GM23338 (cell line): ENCODE measurements around the gene HLA-DOA. TPM values are rescaled to one million over a fixed set of nuclear protein-coding genes. Genes with fewer than 3 reads are reported as not detected.

Experiments used
- ATAC-seq: fragments of 200-7000 bp; cut with Tn5 transposase; 3 replicates; pipeline ENCODE4 v1.9.1; 2020
- DNase-seq: peaks from one replicate; pipeline ENCODE4 v3.0.0-alpha.2; 2015; ENCODE audit warnings: low spot score
- H2AFZ ChIP-seq: fragments of 200-600 bp; sonication (generic); 2 replicates; pipeline ENCODE4 v1.8.0; 2016; ENCODE audit warnings: antibody characterized with exemption, mild to moderate bottlenecking, moderate library complexity
- H3F3A ChIP-seq: fragments of 200-600 bp; sonication (generic); replicated peaks from 2 replicates; pipeline ENCODE4 v1.8.0; 2017; ENCODE audit warnings: antibody characterized with exemption, mixed run types, low read depth
- H3K27ac ChIP-seq: fragments of 200-600 bp; sonication (generic); 2 replicates; pipeline ENCODE4 v1.6.1; 2016; ENCODE audit warnings: low read depth
- H3K27me3 ChIP-seq: fragments of 200-600 bp; sonication (generic); 2 replicates; pipeline ENCODE4 v1.8.0; 2016; ENCODE audit warnings: mild to moderate bottlenecking, mixed run types, moderate library complexity; ENCODE audit not compliant: insufficient read depth
- H3K36me3 ChIP-seq: fragments of 200-600 bp; sonication (generic); 2 replicates; pipeline ENCODE4 v1.8.0; 2016; ENCODE audit warnings: mild to moderate bottlenecking; ENCODE audit not compliant: insufficient read depth
- H3K4me1 ChIP-seq: fragments of 200-600 bp; sonication (generic); 2 replicates; pipeline ENCODE4 v1.8.0; 2016; ENCODE audit warnings: mild to moderate bottlenecking, moderate library complexity; ENCODE audit not compliant: insufficient read depth
- H3K4me2 ChIP-seq: fragments of 200-600 bp; sonication (generic); 2 replicates; pipeline ENCODE4 v1.7.1; 2017; ENCODE audit warnings: mixed run types
- H3K4me3 ChIP-seq: fragments of 200-600 bp; sonication (generic); 2 replicates; pipeline ENCODE4 v1.6.1; 2016; ENCODE audit warnings: mixed run types
- H3K79me2 ChIP-seq: fragments of 200-600 bp; sonication (generic); replicated peaks from 2 replicates; pipeline ENCODE4 v1.8.0; 2017; ENCODE audit warnings: mild to moderate bottlenecking; ENCODE audit not compliant: insufficient read depth
- H3K9me2 ChIP-seq: fragments of 200-600 bp; sonication (generic); 2 replicates; pipeline ENCODE4 v1.8.0; 2017; ENCODE audit not compliant: insufficient read depth
- H4K20me1 ChIP-seq: fragments of 200-600 bp; sonication (generic); replicated peaks from 2 replicates; pipeline ENCODE4 v1.8.0; 2017; ENCODE audit warnings: mild to moderate bottlenecking; ENCODE audit not compliant: insufficient read depth
- H3K27ac Mint-ChIP-seq: 2 replicates; pipeline ENCODE4 v1.8.0; 2020; ENCODE audit warnings: inconsistent platforms, mild to moderate bottlenecking, moderate library complexity, mixed read lengths
- H3K27me3 Mint-ChIP-seq: 3 replicates; pipeline ENCODE4 v1.8.0; 2022; ENCODE audit warnings: low read depth, mild to moderate bottlenecking, moderate library complexity, mixed read lengths, inconsistent platforms; ENCODE audit not compliant: insufficient read depth, poor library complexity
- H3K36me3 Mint-ChIP-seq: 3 replicates; pipeline ENCODE4 v1.8.0; 2021; ENCODE audit warnings: low read depth, mild to moderate bottlenecking, inconsistent platforms, moderate library complexity, mixed read lengths
- H3K4me1 Mint-ChIP-seq: 3 replicates; pipeline ENCODE4 v1.8.0; 2020; ENCODE audit warnings: mild to moderate bottlenecking, inconsistent platforms, mixed read lengths
- H3K4me3 Mint-ChIP-seq: 3 replicates; pipeline ENCODE4 v1.8.0; 2021; ENCODE audit warnings: moderate library complexity, mild to moderate bottlenecking, inconsistent platforms, mixed read lengths
- H3K9me3 Mint-ChIP-seq: 3 replicates; pipeline ENCODE4 v1.8.0; 2020; ENCODE audit warnings: moderate library complexity, mild to moderate bottlenecking, inconsistent platforms, mixed read lengths
- CREB1 ChIP-seq: fragments of 250-450 bp; sonication (Bioruptor Pico); IDR thresholded peaks from 2 replicates; pipeline ENCODE4 v1.5.0; 2020; ENCODE audit warnings: low read depth, mild to moderate bottlenecking, moderate library complexity
- EZH2 ChIP-seq: fragments of 200-600 bp; sonication (generic); IDR thresholded peaks from one replicate; pipeline ENCODE4 v1.8.0; 2017; ENCODE audit warnings: antibody characterized with exemption, mild to moderate bottlenecking, low read depth; ENCODE audit not compliant: unreplicated experiment
- EZH2phosphoT487 ChIP-seq: fragments of 200-600 bp; sonication (generic); IDR thresholded peaks from one replicate; pipeline ENCODE4 v1.8.1; 2018; ENCODE audit warnings: antibody characterized with exemption; ENCODE audit not compliant: unreplicated experiment
- JUNB ChIP-seq: IDR thresholded peaks from one replicate; pipeline ENCODE4 v1.6.1; 2016; ENCODE audit warnings: antibody characterized with exemption; ENCODE audit not compliant: unreplicated experiment
- NANOG ChIP-seq: IDR thresholded peaks from 2 replicates; pipeline ENCODE4 v1.6.1; 2016; ENCODE audit warnings: antibody characterized with exemption, borderline replicate concordance
- POLR2AphosphoS5 ChIP-seq: IDR thresholded peaks from 2 replicates; pipeline ENCODE4 v1.6.1; 2016; ENCODE audit warnings: antibody characterized with exemption, low read depth
- STAT1 ChIP-seq: IDR thresholded peaks from one replicate; pipeline ENCODE4 v1.6.1; 2016; ENCODE audit warnings: antibody characterized with exemption; ENCODE audit not compliant: unreplicated experiment
- ZNF114 ChIP-seq: fragments of 250-450 bp; sonication (Bioruptor Pico); IDR thresholded peaks from 2 replicates; pipeline ENCODE4 v1.5.0; 2020; ENCODE audit warnings: mild to moderate bottlenecking, moderate library complexity
- ZNF331 ChIP-seq: fragments of 250-450 bp; sonication (Bioruptor Pico); IDR thresholded peaks from 2 replicates; pipeline ENCODE4 v1.5.0; 2020; ENCODE audit warnings: low read depth, mild to moderate bottlenecking, moderate library complexity
- long read RNA-seq: library from polyadenylated mRNA; unstranded; transcript quantifications from one replicate; pipeline ENCODE4 v2.0.0, GENCODE V29; 2020; ENCODE audit not compliant: unreplicated experiment
- polyA plus RNA-seq: library from polyadenylated mRNA; unstranded; fragments of >200 nt; fragmentation: Nextera tagmentation; extraction: Ambion mirVana; gene quantifications from 2 replicates; pipeline ENCODE4 v1.2.1, GENCODE V29; 2016
- total RNA-seq: library from RNA; depleted of rRNA; stranded (reverse); fragments of >200 nt; shearing (Covaris generic); gene quantifications from 2 replicates; pipeline ENCODE4 v1.2.3, GENCODE V29; 2014; rRNA removed
- TF ChIP-seq, protein P1 (sequence below), 2 experiments: fragments of 200-600 bp in 1 of 2; sonication (generic) in 1 of 2; conservative IDR thresholded peaks; 2 replicates each; pipeline versions ENCODE4 v1.5.1 to v1.6.1; 2016 to 2017; ENCODE audit warnings: antibody characterized with exemption in 2 of 2, low read depth in 2 of 2, mild to moderate bottlenecking in 2 of 2, moderate library complexity in 1 of 2

HLA-DOA gene
- total RNA-seq: 30.5 and 34.2 TPM in 2 replicates
- polyA plus RNA-seq: 4.8 TPM in 2 replicates
- long read RNA-seq, partial matches to known transcripts: 0 of 3 reads
- long read RNA-seq, other reads (novel, unspliced or antisense): 2 of 3 reads

DNA sequence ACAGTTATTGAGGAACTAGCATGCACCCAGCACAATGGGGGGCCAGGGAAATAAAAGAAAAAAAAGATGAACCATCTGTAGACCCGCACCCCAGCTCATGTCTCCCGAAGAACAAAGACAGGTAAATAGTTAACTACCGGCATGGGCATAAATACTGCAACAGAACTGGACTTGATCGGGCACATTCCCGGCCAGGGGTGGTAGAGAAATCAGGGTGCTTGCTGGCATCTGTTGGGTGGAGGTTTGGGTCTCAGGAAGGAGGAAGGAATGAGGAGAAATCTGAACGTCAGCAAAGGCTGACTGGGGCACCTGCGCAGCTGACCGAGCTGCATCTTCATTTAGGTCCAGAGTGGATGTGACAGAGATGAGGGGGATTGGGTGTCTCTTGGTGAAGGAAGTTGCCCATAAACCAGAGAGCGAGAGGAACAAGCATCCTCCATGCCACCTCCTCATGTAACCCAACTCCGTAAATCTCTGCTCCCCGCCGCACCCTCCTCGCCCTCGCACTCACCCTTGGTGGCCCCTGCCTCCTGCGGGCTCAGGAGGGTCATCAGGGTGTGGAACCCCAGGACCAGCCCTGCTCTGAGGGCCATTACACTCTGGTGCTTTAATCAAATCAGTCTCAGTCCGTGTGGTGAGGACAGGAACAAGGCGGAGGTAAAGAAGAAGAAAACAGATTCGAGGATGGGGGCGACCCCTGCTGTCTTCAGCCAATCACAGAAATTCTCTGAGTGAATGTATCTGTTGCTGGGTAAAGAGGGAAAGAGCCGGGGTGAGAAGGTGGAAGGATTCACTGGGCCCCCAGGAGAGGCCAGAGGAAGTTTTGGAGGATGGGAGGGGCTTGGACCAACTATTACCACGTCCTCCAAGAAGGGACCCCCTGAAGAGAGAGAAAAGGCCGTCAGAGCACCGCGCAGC, at the start of gene HLA-DOA:
TSS of gene HLA-DOA (minus strand) at position 648 of the 918 bp plus-strand sequence.
- peak; percentile 95 for ATAC-seq
- H4K20me1 ChIP-seq: no peaks in the 10 kb centered on the region
- peak within 1 kb of the TSS; percentile 89; the same call in 1 of the 2 replicates for H2AFZ ChIP-seq
- H3K27ac ChIP-seq: no peak within 1 kb of the TSS; the same call in 1 of the 2 replicates
- Mint-ChIP-seq H3K4me3 (peak within 1 kb of the TSS; percentile 92), H3K36me3 (peaks cover 8% of the 10 kb centered on the region; the same call in 1 of the 3 replicates), H3K9me3 (no peaks in the 10 kb centered on the region), H3K27ac (peak within 1 kb of the TSS; percentile 81; the same call in 1 of the 2 replicates), H3K27me3 (peaks cover 4% of the 10 kb centered on the region), H3K4me1 (peaks cover 33% of the 10 kb centered on the region)
- H3K9me2 ChIP-seq: no peaks in the 10 kb centered on the region
- 0 out of 2 replicates have a peak, but pooled peaks cover 5% of the 10 kb centered on the region for H3K79me2 ChIP-seq
- H3F3A ChIP-seq: no peaks in the 10 kb centered on the region
- H3K36me3 ChIP-seq: no peaks in the 10 kb centered on the region
- DNase-seq: peak; percentile 97
- no peaks in the 10 kb centered on the region for H3K27me3 ChIP-seq
- TF ChIP-seq STAT1 (no peak), EZH2phosphoT487 (no peak), JUNB (no peak), POLR2AphosphoS5 (peak; percentile 78), NANOG (no peak), CREB1 (CRISPR knock-in tag) (peak; percentile 86)
- H3K4me2 ChIP-seq: peak within 1 kb of the TSS; percentile 78
- H3K4me1 ChIP-seq: peaks cover 10% of the 10 kb centered on the region
- peak within 1 kb of the TSS; percentile 65 for H3K4me3 ChIP-seq

DNA sequence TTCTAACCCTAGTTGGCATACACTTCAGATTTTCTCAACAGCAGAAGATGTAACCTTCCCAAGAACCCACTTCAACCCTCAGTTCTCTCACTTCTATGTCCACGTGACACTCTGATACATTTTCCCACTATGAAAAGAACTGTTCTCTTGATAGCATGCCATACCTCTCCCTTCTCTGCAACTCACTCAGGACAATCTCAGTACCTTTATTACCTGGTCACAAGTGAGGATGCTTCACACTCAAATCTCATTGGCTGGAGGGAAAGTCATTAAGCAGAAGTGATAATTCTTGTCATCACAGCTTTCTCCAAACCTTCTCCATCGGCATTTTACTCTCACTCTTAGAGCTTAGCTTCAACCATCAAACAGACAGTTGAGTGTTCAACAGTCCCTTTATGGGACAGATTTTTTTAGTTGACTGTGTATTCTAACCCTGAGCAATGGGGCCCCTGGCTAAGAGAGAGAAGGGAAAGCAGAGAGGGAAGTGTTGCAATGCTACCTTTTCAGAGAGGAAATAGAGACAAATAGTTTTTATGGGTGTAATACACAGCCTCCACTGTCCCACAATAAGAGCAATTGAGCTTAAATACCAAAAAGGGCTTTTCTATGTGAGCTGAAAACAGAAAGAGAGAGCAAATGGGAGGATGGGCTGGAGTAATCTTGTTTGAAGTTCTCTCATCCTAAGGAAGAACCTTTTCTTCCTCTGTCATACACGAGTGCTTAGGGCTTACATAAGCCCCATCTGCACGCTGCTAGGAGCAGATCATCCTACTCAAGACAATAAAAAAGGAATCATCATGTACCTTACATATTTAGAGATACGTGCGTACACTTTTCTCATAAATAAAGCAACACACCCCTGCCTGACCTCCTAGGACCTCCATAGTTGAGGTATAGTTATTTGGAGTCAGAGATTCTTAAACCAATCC, 48.1 kb upstream of the HLA-DOA start:
- no peak overlapping the region for H3K4me3 ChIP-seq
- no peaks in the 10 kb centered on the region for H4K20me1 ChIP-seq
- H3K9me2 ChIP-seq: no peaks in the 10 kb centered on the region
- H3K4me1 ChIP-seq: no peaks in the 10 kb centered on the region
- H3K9me3 Mint-ChIP-seq: peaks cover 22% of the 10 kb centered on the region
- H3K27ac Mint-ChIP-seq: no peak overlapping the region
- no peaks in the 10 kb centered on the region for H3K27me3 ChIP-seq
- H3K79me2 ChIP-seq: no peaks in the 10 kb centered on the region
- no peak for ATAC-seq
- H3K4me1 Mint-ChIP-seq: peaks cover 11% of the 10 kb centered on the region
- H2AFZ ChIP-seq: no peak overlapping the region
- H3K4me3 Mint-ChIP-seq: no peak overlapping the region
- peaks cover 4% of the 10 kb centered on the region for H3K27me3 Mint-ChIP-seq
- no peak for DNase-seq
- H3K36me3 ChIP-seq: no peaks in the 10 kb centered on the region; the same call in 1 of the 2 replicates
- H3K27ac ChIP-seq: no peak overlapping the region
- H3F3A ChIP-seq: no peaks in the 10 kb centered on the region
- no peak overlapping the region for H3K4me2 ChIP-seq
- peaks cover 16% of the 10 kb centered on the region for H3K36me3 Mint-ChIP-seq
- TF ChIP-seq CREB1 (CRISPR knock-in tag) (no peak), ZNF331 (CRISPR knock-in tag) (no peak), EZH2phosphoT487 (no peak), ZNF114 (no peak), STAT1 (no peak), EZH2 (no peak), NANOG (no peak)
- TF ChIP-seq, protein P1, sequence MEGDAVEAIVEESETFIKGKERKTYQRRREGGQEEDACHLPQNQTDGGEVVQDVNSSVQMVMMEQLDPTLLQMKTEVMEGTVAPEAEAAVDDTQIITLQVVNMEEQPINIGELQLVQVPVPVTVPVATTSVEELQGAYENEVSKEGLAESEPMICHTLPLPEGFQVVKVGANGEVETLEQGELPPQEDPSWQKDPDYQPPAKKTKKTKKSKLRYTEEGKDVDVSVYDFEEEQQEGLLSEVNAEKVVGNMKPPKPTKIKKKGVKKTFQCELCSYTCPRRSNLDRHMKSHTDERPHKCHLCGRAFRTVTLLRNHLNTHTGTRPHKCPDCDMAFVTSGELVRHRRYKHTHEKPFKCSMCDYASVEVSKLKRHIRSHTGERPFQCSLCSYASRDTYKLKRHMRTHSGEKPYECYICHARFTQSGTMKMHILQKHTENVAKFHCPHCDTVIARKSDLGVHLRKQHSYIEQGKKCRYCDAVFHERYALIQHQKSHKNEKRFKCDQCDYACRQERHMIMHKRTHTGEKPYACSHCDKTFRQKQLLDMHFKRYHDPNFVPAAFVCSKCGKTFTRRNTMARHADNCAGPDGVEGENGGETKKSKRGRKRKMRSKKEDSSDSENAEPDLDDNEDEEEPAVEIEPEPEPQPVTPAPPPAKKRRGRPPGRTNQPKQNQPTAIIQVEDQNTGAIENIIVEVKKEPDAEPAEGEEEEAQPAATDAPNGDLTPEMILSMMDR (conservative IDR thresholded peaks at IDR 0.05; ENCODE audit: low read depth in 2 of 2): no peak
